AG04450 (cell line): Measurements from ENCODE around the gene CYFIP2. TPM values are rescaled to one million over a fixed set of nuclear protein-coding genes. Genes with fewer than 3 reads are reported as not detected.
"Not testable (repeated sequence)": the region's sequence is repeated elsewhere in the genome, so short reads cannot be mapped to it uniquely, and the experiment has no call there.

ENCODE experiments used
- CTCF ChIA-PET: fragments of 300-600, 350-600 bp; formaldehyde crosslinking; extraction: SDS; loops from one replicate; lab custom pipeline; 2022; ENCODE audit warnings: antibody characterized with exemption, inconsistent platforms; lab: Charles Lee
- POLR2A ChIA-PET: fragments of 350-600 bp; formaldehyde crosslinking; extraction: SDS; loops from one replicate; lab custom pipeline; 2021; ENCODE audit warnings: antibody characterized with exemption, inconsistent platforms; lab: Yijun Ruan, JAX
- DNase-seq: peaks from one replicate; pipeline ENCODE4 v3.0.0-alpha.2; 2011; ENCODE audit warnings: low read depth, low spot score
- H3K27ac ChIP-seq: one replicate; pipeline ENCODE4 v1.5.1; 2012; ENCODE audit warnings: low read depth, low read length, control low read depth
- H3K27me3 ChIP-seq: one replicate; pipeline ENCODE4 v1.6.0; 2012; ENCODE audit warnings: low read length; ENCODE audit not compliant: control insufficient read depth, insufficient read depth
- H3K4me3 ChIP-seq: 2 replicates; pipeline ENCODE4 v1.5.1; 2011; ENCODE audit warnings: mild to moderate bottlenecking, low read depth, low read length, control low read depth
- H3K9me3 ChIP-seq: 2 replicates; pipeline ENCODE4 v1.5.1; 2012; ENCODE audit warnings: low read length; ENCODE audit not compliant: control insufficient read depth, insufficient read depth
- CTCF ChIP-seq: IDR thresholded peaks from 2 replicates; pipeline ENCODE4 v1.5.1; 2011; ENCODE audit warnings: low read depth, low read length, control low read depth, inconsistent platforms
- polyA plus RNA-seq: library from polyadenylated mRNA; depleted of rRNA; stranded (reverse); fragments of >200 nt; gene quantifications from 2 replicates; pipeline ENCODE4 v1.2.3, GENCODE V29; 2011

CYFIP2 gene
- polyA plus RNA-seq, 1 experiment = 3.2 TPM

GRCh38 chr5:157398305-157398704 is 132.4 kb downstream of the CYFIP2 start:
- CTCF ChIA-PET = no interaction called here
- TF ChIP-seq CTCF = no peak
- Histone ChIP-seq H3K4me3 (no peak overlapping the region), H3K27me3 (no peaks in the 10 kb centered on the region), H3K27ac (no peak overlapping the region), H3K9me3 (no peaks in the 10 kb centered on the region)
- no peak for DNase-seq
- POLR2A ChIA-PET = no interaction called here

GRCh38 chr5:157400741-157401495 is 135.0 kb downstream of the CYFIP2 start:
- Histone ChIP-seq H3K4me3 (no peak overlapping the region), H3K9me3 (no peaks in the 10 kb centered on the region), H3K27me3 (no peaks in the 10 kb centered on the region), H3K27ac (no peak overlapping the region)
- CTCF ChIA-PET = interaction anchor here (1.2 kb wide), 1 partner anchor 342 kb away, joined by 4 read pairs; the partner anchor contains the start of gene LSM11
- TF ChIP-seq CTCF = no peak
- POLR2A ChIA-PET = no interaction called here
- DNase-seq = no peak

- TF ChIP-seq CTCF = no peak
- ChIA-PET CTCF (interaction anchor here (1.2 kb wide), 2 partner anchors 16 to 327 kb away, joined by 4 to 5 read pairs; partner anchors contain the start of gene LSM11), POLR2A (no interaction called here)
- Histone ChIP-seq H3K4me3 (no peak overlapping the region), H3K27ac (no peak overlapping the region), H3K27me3 (no peaks in the 10 kb centered on the region), H3K9me3 (peaks cover 2% of the 10 kb centered on the region; the same call in 1 of the 2 replicates)
- DNase-seq = no peak
Observed at GRCh38 chr5:157415838-157416237, 149.9 kb downstream of the CYFIP2 start.

GRCh38 chr5:157419521-157419920 is 153.6 kb downstream of the CYFIP2 start:
- CTCF ChIA-PET, DNase-seq, H3K9me3 ChIP-seq, H3K27ac ChIP-seq, H3K27me3 ChIP-seq, H3K4me3 ChIP-seq, POLR2A ChIA-PET: not testable (repeated sequence)

- DNase-seq, H3K9me3 ChIP-seq, H3K4me3 ChIP-seq, H3K27ac ChIP-seq, POLR2A ChIA-PET, H3K27me3 ChIP-seq: not testable (repeated sequence)
- CTCF ChIA-PET = interaction anchor here (0.6 to 5.4 kb wide), 4 partner anchors 17 to 313 kb away, joined by 5 to 77 read pairs (median 29); partner anchors contain the start of gene LSM11
Observed at GRCh38 chr5:157429920-157430319, 164.0 kb downstream of the CYFIP2 start.
